AG09309 (cell line): Measurements from ENCODE around the gene COX15.

Source experiments
- DNase-seq: peaks from one replicate; pipeline ENCODE4 v3.0.0-alpha.2; 2010; ENCODE audit warnings: low read depth
- H3K4me3 ChIP-seq: 2 replicates; pipeline ENCODE4 v1.5.1; 2011; ENCODE audit warnings: mild to moderate bottlenecking, low read depth, low read length, moderate library complexity; ENCODE audit not compliant: control insufficient read depth
- TF ChIP-seq, protein P1 (sequence below): IDR thresholded peaks from 2 replicates; pipeline ENCODE4 v1.5.1; 2011; ENCODE audit warnings: mild to moderate bottlenecking, low read depth, low read length, inconsistent platforms; ENCODE audit not compliant: insufficient read depth, control insufficient read depth; ENCODE audit errors: missing control alignments

The COX15 gene

GRCh38 chr10:99698504-99699080, 33.3 kb downstream of the COX15 start:
- DNase-seq, result no peak
- no peak overlapping the region for H3K4me3 ChIP-seq
- TF ChIP-seq, protein P1, sequence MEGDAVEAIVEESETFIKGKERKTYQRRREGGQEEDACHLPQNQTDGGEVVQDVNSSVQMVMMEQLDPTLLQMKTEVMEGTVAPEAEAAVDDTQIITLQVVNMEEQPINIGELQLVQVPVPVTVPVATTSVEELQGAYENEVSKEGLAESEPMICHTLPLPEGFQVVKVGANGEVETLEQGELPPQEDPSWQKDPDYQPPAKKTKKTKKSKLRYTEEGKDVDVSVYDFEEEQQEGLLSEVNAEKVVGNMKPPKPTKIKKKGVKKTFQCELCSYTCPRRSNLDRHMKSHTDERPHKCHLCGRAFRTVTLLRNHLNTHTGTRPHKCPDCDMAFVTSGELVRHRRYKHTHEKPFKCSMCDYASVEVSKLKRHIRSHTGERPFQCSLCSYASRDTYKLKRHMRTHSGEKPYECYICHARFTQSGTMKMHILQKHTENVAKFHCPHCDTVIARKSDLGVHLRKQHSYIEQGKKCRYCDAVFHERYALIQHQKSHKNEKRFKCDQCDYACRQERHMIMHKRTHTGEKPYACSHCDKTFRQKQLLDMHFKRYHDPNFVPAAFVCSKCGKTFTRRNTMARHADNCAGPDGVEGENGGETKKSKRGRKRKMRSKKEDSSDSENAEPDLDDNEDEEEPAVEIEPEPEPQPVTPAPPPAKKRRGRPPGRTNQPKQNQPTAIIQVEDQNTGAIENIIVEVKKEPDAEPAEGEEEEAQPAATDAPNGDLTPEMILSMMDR, result peak; percentile 5

- TF ChIP-seq, protein P1, result no peak
- no peak overlapping the region for H3K4me3 ChIP-seq
- DNase-seq, result no peak
Observed at GRCh38 chr10:99695761-99696160, 36.2 kb downstream of the COX15 start.

DNA sequence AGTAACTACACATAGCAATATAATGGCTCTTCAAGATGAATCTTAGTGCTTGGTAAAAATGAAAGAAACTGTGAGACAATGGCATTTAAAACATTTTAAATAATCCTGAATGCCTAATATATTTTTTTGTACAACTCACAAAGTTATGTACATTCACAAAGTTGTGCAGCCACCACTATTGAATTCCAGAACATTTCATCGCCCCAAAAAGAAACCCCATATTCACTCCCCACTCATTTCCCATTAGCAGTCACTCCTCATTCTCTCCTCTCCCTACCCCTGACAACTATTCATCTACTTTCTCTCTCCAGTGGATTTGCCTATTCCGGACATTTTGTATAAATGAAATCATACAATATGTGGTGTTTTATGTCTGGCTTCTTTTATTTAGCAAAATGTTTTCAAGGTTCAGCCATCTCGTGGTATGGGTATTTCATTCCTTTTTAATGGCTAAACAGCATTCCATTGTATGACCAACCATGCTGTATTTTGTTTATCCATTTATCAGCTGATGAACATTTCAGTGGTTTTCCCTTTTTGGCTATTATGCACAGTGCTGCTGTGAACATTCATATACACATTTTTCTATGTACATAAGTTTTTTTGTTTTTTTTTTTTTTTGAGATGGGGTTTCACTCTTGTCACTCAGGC, 37.9 kb downstream of the COX15 start:
- TF ChIP-seq, protein P1, result no peak

DNA sequence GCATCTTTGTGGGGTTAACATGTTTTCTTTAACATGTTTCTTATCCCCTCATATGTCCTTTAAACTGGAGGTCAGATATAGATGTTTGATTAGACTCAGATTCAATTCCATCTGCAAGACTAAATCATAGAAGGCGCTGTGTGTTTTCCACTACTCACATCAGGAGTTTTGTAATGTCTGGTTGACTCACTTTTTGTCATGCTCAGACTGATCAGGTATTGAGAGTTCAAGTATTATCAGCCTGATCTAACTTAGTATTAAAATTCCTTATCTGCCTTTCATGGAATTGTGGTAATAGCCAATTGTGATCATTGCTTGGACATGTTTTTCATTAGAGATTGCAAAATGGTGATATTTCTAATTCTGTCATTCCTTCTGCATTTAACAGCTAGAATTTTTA, 42.5 kb downstream of the COX15 start:
- TF ChIP-seq, protein P1, result no peak
- no peak overlapping the region for H3K4me3 ChIP-seq
- no peak for DNase-seq

More for the DNA sequence above, 37.9 kb downstream of the COX15 start:
- H3K4me3 ChIP-seq, result no peak overlapping the region
- no peak for DNase-seq

GRCh38 chr10:99685597-99685967, 46.3 kb downstream of the COX15 start:
- TF ChIP-seq, protein P1, result no peak
- no peak for DNase-seq
- no peak overlapping the region for H3K4me3 ChIP-seq

DNA sequence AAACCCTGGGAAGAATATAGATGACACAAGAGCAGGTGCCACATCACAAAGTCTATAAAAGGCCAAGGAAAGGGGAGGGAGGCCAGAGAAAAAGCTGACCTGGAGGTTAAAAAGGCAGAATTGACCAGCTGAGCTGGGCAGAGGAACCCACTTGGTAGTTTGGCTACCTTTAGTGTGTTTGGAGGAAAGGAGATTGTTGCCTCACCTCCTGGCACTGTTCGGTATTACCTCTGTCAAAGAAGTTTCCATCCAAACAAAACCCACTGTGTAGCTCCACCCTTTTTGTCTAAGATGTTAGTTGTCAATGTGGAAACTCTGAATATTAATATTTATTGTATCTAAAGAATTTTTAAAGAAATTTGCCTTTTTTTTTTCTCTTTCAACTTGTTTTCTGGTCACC, 49.2 kb downstream of the COX15 start:
- TF ChIP-seq, protein P1, result peak; percentile 14
- DNase-seq, result no peak
- H3K4me3 ChIP-seq, result no peak overlapping the region
